HG02938 (cell line): ENCODE results near the gene ZBTB5.
"Not testable (repeated sequence)": the region's sequence is repeated elsewhere in the genome, so short reads cannot be mapped to it uniquely, and the experiment has no call there.

Experiments used
- ATAC-seq: cut with Tn5 transposase; IDR thresholded peaks from one replicate; pipeline ENCODE4 v1.9.1; 2021; ENCODE audit warnings: mild to moderate bottlenecking, moderate library complexity; ENCODE audit not compliant: unreplicated experiment

The ZBTB5 gene, protein sequence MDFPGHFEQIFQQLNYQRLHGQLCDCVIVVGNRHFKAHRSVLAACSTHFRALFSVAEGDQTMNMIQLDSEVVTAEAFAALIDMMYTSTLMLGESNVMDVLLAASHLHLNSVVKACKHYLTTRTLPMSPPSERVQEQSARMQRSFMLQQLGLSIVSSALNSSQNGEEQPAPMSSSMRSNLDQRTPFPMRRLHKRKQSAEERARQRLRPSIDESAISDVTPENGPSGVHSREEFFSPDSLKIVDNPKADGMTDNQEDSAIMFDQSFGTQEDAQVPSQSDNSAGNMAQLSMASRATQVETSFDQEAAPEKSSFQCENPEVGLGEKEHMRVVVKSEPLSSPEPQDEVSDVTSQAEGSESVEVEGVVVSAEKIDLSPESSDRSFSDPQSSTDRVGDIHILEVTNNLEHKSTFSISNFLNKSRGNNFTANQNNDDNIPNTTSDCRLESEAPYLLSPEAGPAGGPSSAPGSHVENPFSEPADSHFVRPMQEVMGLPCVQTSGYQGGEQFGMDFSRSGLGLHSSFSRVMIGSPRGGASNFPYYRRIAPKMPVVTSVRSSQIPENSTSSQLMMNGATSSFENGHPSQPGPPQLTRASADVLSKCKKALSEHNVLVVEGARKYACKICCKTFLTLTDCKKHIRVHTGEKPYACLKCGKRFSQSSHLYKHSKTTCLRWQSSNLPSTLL

DNA sequence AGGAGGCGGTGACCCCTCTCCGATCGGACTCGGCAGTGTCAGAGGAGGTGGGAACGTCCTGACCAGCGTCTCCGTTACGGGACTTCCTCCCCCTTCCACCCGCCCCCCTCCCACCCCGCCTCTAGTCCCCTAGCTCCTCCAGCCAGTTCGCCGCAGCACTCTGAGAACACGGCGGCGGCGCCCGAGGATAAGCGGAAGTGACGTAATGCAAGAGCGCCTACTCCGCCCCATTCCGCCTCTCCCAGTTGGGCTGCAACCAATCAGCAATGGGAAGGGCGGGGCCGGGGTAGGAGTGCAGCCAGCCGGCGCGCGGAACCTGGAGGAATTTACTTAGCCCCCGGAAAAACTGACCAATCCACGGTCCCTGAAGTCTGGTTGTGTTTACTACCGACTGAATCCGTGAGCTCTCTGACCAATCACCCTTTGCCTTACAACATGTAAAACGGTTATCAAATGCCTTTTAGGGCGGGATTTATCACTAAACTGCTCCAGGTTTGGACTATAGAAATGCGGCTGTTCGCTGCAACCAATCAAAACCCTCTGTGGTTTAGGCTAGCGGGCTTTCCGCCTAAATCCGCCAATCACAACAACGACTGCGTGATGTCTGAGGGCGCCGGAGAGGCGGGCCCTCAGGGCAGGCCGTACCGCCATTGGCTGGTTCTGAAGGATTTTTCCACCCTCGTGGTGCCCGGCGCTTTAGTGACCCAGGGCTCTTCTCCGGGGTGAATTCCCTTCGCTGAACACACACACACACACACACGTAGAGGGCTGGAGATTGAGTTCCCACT lies at the start of gene ZBTB5:
Gene ZBTB5, minus strand, starts transcription at position 202 of the 788 bp plus-strand sequence. CDS start 22,899 bp downstream, outside the sequence.
- peak; percentile 85 for ATAC-seq

DNA sequence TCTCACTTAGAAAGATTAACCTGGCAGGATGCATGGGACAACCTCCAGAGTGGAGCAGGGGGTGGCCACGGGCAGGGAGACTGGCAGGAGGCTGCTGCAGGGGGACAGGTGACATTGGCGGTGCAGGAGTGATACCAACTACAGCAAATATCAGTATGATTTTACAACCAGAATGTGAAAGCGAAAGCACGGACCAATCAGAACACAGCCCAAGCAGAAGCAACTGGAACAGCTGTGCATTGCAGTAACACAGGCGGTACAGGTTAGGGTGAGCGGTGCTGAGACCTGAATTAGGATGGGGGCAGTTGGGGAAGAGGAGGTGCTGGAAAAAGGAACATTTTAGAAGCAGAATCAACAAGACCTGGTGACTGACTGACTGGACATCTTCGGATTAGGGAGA lies 49.7 kb upstream of the ZBTB5 start:
- no peak for ATAC-seq

DNA sequence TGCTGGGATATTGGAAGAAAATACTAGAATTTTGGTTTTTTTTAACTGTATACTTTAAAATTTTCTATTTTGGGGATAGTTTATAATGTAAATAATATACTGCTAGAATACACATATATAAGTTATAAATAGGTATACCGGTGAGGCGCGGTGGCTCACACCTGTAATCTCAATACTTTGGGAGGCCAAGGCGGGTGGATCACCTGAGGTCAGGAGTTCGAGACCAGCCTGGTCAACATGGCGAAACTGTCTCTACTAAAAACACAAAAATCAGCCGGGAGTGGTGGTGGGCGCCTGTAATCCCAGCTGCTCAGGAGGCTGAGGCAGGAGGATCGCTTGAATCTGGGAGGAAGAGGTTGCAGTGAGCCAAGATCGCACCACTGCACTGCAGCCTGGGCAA lies 49.2 kb upstream of the ZBTB5 start:
- ATAC-seq: not testable (repeated sequence)

DNA sequence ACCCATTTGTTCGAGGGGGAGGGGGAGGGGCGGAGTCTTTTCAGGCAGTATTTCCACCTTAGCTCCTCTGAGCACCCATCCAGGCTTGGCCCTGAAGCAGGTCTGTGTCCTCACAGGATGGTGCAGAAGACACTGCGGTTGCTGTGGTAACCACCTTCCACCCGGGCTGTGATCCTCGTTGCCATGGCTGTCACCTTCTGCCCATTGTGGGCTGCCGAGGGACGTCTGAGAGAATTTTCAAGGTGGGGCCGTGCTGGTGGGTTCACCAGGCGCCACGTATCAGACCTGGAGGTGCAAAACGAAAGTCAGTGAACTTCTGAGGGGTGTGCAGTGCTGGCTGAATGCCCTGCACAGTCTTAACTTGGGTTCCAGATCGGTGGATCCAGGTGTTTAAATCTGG lies 47.2 kb upstream of the ZBTB5 start:
- ATAC-seq: no peak

DNA sequence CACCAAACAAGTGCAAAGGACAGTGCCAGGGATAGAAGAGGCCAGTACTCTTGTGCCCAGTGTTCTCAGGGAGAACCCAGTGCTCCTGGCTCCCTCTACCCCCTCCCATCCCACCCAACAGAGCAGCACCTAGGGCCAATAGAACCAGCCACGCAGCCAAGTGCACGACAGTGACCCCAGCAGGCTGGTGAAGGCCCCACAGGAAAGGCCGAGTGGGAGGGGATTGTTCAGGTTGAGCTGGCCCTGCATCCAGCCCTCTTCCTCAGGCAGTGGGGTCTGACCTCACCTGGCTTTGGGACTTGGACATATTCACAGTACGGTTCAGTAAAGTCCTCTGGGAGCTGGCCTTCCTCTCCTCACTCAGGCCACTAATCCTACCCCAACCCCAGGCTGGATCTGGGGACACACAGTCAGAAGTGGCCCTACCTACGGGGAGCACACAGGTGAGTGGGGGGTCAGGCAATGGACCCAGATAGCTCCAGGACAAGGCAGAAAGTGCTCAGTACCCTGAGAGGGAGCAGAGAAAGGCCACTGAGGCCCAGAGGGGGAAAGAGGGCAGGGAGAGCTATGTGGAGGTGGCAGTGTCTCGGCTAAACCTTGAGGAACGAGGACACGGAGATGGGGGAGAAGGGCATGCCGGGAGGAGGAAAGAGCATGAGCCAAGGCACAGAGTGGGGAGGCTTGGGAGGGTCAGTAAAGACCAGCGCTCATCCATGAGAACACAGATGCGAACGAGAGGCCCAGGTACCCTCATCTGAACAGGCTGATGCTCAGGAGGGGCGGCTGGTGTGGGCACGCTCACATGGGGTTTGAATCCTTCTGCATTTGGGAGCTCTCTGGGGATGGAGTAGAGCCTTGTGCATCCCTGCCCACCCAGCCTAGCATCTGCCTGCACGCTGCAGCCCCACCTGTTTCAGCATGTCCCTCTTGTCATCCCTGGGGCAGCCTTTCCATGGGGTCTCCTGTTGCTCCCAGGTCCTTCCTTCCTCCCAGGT lies 46.1 kb upstream of the ZBTB5 start:
- no peak for ATAC-seq

DNA sequence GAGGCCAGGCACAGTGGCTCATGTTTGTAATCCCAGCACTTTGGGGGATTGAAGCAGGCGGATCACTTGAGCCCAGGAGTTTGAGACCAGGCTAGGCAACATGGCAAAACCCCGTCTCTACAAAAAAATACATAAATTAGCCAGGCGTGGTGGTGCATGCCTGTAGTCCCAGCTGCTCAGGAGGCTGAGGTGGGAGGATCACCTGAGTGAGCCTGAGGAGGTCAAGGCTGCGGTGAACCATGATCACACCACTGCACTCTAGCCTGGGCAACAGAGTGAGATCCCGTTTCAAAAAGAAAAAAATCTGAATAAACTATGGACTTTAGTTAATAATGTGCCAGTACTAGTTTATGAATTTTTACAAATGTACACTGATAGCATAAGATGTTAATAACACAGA lies 44.8 kb upstream of the ZBTB5 start:
- not testable (repeated sequence) for ATAC-seq

DNA sequence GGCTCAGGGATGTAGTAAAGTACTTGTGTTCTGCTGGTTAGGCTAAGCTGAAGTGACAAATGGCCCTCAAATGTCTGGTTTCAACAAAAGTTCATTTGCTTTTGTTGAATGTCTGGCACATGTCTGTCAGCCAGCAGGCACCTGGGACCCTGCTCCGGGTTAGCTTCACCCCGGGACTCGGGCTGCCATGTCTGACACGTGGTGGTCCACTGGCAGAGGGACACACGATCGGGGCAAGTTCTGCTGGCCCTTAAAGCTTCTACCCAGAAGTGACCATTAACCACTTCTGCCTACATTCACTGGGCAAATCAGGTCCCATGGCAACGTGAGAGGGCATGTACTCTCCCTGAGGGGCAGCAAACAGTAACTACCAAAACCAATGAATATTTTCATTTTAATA lies 44.3 kb upstream of the ZBTB5 start:
- ATAC-seq: no peak

DNA sequence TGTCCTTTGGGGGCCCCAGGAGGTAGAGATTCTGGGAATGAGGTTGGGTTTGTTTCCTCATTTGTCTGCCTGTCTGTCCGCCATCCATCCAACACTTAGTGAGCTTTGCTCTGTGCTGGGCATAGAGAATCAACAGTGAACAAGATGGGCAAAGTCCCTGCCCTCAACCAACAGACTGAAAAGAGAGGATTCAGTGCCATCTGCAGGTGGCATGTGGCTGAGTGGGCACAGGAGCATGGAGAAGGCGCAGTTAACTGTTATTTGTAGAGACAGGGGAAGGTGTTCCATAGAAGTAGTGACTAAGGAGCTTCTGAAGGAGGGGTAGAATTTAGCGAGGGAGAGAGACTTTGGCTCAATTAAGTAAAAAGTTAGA lies 43.6 kb upstream of the ZBTB5 start:
- no peak for ATAC-seq

DNA sequence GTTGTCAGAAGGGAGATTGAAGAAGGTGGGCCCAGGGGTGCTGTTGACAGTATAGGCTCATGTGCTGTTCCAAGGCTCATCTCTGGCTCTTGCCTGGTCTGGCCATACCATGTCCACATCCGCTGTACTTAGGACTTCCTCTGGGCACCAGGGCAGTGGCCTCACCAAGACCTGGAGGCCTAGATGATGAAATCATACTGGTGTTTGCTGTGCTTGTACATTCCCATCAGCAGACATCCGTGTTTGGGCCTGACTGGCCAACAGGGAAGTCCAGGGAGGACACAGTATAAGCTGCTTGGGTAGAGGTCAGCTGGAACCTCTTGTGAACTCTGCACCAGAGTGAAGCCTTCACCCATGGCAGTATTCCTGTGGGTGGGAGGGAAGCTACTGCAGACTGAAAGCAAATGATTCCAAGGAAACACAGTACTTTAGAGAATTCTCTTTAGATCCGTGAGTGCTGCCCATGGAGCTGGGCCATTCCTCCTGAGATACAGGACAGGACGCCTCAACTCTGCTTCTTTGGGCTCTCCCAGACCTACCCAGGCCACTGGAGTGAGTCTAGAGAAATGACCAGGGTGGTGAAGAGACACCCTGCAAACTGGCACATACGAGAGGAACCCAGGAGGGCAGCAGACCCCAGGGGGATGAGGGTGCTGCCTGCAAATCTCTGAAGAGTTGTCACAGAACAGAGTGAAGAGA lies 43.0 kb upstream of the ZBTB5 start:
- no peak for ATAC-seq

DNA sequence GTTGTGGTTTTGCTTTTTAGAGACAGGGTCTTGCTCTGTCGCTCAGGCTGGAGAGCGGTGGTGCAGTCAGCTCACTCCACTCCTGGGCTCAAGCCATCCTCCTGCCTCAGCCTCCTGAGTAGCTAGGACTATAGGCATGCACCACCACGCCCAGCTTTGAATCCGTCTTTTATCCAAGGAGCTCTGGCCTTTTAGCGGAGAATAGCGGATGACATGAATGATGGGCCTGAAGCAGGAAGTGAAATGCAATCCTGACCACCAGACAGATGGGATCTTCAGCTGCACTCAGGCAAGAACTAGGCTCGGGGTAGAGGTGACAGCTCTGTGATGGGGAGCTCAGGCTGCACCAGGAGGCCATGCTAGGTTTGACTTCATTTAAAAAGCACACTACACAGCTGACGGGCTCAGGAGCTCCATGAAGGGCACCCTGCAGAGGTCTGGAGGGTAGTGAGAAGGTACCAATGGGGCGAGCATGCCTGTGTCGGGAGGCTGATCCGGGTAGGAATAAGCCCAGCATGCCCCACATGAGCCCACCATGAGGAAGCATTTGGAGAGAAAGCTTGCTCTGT lies 42.4 kb upstream of the ZBTB5 start:
- ATAC-seq: no peak

DNA sequence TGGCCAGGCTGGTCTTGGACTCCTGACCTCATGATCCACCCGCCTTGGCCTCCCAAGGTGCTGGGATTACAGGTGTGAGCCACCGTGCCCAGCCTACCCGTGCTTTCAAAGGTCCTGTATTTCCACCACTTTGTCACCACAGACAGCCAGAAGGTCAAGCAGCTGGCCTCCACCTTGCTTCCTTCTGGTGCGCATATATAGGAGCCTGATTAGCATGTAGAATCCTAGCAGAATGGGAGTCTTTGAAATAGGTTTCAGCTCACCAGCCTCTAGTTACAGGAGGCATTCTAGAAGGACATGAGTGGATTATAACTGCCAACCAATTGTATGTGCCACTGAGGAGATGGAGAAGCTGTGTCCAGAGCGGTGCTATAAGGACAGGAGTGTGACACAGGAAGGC lies 39.4 kb upstream of the ZBTB5 start:
- ATAC-seq: no peak

DNA sequence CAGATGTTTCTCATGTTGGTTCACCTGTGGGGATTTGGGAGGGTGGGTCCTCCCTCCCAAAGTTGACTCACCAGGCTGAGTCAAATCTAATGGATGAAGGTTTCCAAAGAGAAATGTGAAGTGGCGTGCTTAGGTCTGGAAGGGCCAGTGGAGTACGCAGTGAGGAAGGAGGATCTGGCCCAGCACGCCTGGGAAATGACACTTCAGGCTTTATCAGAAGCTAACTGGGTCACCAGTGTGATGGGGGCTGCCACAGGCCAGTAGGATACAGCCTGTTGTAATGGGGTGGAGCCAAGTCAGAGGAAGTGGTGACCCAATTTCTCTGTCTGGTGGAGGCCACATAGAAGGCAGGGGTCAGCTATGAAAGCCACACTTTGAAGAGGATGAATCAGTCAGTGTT lies 38.5 kb upstream of the ZBTB5 start:
- no peak for ATAC-seq

DNA sequence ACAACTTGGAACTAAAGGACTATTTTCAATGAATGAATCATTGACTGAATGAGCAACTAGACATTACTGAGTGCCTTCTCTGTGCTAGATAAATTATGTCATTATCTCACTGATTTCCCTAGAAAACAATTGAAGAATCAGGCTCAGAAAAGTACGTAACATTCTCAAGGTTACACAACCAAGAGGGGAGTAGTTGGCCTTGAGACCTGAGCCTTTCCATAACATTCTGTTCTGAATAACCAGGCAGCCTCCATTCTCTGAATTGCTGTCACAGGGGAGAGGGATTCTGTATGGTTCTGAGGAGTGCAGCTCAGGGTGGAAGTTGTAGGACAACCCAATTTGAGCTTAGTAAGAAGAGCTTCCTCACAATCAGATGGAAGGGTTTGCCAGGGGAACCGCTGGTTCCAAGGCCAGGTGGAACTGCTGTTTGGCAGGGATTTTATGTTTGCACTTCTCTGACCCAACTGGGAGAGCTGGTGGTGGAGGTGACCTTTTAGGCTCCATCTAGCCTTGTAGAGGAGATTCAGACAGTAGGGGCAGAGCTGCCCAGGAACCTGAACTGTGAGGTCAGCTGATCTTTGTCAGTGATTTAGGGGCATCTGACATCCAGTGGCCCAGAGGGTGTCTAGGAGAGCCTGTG lies 36.8 kb upstream of the ZBTB5 start:
- ATAC-seq: no peak

DNA sequence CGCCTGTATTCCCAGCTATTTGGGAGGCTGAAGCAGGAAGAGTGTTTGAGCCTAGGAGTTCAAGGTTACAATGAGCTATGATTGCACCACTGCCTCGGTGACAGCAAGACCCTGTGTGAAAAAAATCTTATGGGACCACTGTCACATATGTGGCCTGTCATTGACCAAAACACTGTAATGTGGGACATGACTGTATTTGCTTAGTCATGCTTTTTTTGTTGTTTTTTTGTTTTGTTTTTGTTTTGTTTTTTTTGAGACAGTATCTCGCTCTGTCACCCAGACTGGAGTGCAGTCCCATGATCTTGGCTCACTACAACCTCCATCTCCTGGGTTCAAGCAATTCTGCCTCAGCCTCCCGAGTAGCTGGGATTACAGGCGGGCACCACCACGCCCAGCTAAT lies 34.0 kb upstream of the ZBTB5 start:
- no peak for ATAC-seq

DNA sequence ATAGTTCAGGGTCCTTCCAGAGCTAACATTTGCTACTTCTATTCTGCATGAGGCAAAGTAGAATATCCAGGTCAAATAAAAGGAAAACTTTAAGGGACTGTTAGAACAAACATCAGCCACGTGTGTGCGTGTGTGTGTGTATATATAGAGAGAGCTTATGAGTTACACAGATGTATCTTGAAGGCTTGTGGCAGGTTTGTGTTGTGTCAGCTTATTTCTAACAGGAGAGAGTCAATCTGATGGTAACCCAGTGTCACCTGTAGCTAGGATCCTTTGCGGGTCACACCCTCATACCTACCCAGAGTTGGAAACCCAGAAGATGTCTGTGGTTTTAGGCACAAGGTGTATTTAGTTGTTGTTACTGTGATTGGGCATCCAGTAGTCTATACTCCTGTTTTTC lies 33.2 kb upstream of the ZBTB5 start:
- ATAC-seq: no peak

DNA sequence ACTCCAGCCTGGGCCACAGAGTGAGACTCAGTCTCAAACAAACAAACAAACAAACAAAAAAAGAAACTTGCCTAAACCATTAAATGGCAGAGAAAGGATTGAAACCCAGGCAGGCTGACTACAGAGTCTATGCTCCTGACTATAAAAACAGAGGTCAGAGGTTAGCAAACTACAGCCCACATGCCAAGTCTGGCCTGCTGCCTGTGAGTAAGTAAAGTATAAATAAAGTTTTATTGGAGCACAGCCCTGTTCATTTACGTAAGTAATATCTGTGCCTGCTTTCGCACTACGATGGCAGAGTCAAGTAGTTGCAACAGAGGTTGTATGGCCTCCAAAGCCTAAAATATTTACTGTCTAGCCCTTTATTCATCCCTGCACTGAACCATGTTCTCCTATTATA lies 32.1 kb upstream of the ZBTB5 start:
- ATAC-seq: no peak

DNA sequence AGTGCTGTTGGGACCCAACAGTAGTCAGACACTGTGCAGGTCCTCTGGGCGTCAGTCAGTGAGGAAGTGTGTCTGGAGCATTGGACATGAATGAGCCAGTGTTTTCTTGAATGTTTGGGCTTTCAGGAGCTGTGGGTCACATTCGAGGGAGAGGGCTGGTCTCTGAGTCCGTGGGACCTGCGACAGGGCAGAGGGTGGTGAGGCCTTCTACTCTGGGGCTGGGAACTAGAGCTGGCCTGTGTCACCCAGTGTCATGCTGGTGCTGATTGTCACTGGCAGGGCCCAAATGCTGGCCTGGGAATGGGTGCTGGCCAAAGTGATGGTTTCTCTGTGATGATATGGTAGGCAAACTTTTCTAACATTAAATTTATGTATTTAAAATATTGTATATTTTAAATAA lies 30.8 kb upstream of the ZBTB5 start:
- no peak for ATAC-seq

DNA sequence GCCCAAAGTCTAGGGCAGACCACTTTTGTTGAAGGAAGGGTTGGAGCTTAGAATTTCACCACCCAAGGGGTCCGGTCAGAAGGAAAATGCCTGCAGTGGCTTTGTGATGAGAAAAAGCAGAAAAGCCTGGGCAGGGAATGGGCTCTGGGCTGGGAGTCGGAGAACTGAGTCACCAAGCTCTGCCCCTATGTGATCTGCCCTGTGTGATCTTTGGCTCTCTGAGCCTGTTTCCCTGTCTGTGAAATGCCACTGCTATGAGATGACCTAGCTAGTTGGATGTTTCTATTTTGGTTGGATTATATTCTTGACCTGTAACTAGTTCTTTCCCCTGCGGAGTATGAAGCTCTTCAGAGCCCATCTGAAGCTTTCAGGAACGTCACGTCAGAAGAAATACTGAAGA lies 30.3 kb upstream of the ZBTB5 start:
- ATAC-seq: no peak

DNA sequence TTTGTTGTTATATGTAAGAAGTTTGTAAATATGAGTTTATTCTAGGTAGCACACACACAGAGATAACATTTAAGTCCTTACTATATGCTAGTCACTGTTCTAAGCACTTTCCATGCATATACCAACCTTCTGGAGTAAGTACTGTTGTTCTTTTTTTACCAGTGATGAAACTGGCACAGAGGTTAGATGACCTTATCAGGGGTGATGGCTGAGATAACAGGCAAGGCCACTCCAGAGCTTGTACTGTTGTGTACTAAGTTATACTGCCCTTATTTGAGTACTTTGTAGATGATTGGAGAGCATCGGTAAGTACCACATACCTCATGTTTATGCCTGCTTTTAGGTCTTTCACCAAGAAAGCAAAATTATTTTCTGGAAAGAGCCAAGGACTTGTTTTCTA lies 26.7 kb upstream of the ZBTB5 start:
- no peak for ATAC-seq
